Measurements from ENCODE around the gene WNT2B. TPM values are rescaled to one million over a fixed set of nuclear protein-coding genes. Genes with fewer than 3 reads are reported as not detected.

Gene WNT2B
- total and polyA plus RNA-seq, 10 of the 15 experiments (the other 5 are each of a cell fraction or from before 2014, with no cell fraction given), result 0.02 to 1.1 (median 0.14) TPM

DNA sequence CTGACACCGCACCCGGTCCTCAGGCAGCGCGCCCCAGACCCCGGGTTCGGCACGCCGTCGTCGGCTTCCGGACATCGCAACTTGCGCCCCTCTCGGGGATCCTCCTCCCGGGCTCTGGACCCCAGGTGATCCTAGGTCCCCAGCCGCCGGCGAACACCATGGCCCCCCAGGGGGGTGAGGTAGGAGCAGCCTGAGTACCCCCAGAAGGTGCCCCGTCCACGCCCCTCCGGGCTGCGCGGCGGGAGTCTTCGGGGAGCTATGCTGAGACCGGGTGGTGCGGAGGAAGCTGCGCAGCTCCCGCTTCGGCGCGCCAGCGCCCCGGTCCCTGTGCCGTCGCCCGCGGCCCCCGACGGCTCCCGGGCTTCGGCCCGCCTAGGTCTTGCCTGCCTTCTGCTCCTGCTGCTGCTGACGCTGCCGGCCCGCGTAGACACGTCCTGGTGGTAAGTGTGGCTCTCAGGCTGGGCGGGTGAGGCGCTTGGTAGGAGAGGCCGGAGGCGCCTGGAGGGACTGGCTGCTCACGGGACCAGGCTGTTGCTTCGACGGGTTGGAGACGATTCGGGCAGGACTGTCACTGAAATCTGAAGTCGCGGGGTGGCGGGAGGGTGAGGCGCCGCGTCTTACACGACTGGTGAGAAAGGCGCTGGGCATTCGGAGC is 367 bp downstream of the WNT2B start:
- FAIRE-seq (no peak), ATAC-seq (no peak), DNase-seq (ENCODE audit: low read depth, low spot score) (no peak)
- ChIA-PET RAD21 (ENCODE audit: unreplicated experiment) (no interaction called here), CTCF (no interaction called here), SMC1A (ENCODE audit: uncharacterized antibody, unreplicated experiment) (interaction anchor here (1.2 to 1.4 kb wide), 2 partner anchors 9 to 115 kb away, joined by 3 read pairs; no protein-coding TSS in a partner anchor), POLR2A (interaction anchor here (0.5 kb wide), 1 partner anchor 111 kb away, joined by 4 read pairs; no protein-coding TSS in a partner anchor)
- BruUV-seq (replicated peaks), result no TSS peak
- Histone ChIP-seq H3K36me3 (ENCODE audit: control insufficient read depth in 2 of 2, insufficient read depth in 2 of 2, low read length in 1 of 2) (no peaks in the 10 kb centered on the region), H3K4me3 (peak overlapping the region; percentile 67; the same call in 1 of the 2 replicates), H3K27me3 (replicated peaks in 1 of 2; ENCODE audit: control insufficient read depth in 2 of 2, insufficient read depth in 2 of 2, low read length in 1 of 2) (peaks cover 2 to 10% of the 10 kb centered on the region in 2 experiments), H3K4me1 (ENCODE audit: control insufficient read depth, insufficient read depth, low read length) (peaks cover 8% of the 10 kb centered on the region; the same call in 1 of the 2 replicates), H3K9me3 (replicated peaks; ENCODE audit: control insufficient read depth, insufficient read depth, low read length) (no peaks in the 10 kb centered on the region), H4K20me1 (ENCODE audit: control insufficient read depth, insufficient read depth) (no peaks in the 10 kb centered on the region), H3K79me2 (ENCODE audit: control insufficient read depth, insufficient read depth, low read length) (no peaks in the 10 kb centered on the region), H3K27ac (ENCODE audit: control insufficient read depth, insufficient read depth) (no peak overlapping the region), H2AFZ (ENCODE audit: control insufficient read depth, low read depth, low read length) (peak overlapping the region; percentile 68), H3K4me2 (ENCODE audit: control insufficient read depth, insufficient read depth) (peak overlapping the region; percentile 81), H3K9ac (ENCODE audit: control insufficient read depth, insufficient read depth, low read length) (no peak overlapping the region)
- TF ChIP-seq ZSCAN29 (IDR thresholded peaks at IDR 0.05) (peak; percentile 81), RB1 (IDR thresholded peaks at IDR 0.05; ENCODE audit: borderline replicate concordance) (no peak), ZNF24 (IDR thresholded peaks at IDR 0.05) (no peak), GATAD2B (conservative IDR thresholded peaks at IDR 0.05; ENCODE audit: low read depth) (0 out of 2 replicates have a peak, but pooled peaks have one; percentile 19), BMI1 (IDR thresholded peaks at IDR 0.05; ENCODE audit: borderline replicate concordance) (no peak)
- TF ChIP-seq, protein P1, sequence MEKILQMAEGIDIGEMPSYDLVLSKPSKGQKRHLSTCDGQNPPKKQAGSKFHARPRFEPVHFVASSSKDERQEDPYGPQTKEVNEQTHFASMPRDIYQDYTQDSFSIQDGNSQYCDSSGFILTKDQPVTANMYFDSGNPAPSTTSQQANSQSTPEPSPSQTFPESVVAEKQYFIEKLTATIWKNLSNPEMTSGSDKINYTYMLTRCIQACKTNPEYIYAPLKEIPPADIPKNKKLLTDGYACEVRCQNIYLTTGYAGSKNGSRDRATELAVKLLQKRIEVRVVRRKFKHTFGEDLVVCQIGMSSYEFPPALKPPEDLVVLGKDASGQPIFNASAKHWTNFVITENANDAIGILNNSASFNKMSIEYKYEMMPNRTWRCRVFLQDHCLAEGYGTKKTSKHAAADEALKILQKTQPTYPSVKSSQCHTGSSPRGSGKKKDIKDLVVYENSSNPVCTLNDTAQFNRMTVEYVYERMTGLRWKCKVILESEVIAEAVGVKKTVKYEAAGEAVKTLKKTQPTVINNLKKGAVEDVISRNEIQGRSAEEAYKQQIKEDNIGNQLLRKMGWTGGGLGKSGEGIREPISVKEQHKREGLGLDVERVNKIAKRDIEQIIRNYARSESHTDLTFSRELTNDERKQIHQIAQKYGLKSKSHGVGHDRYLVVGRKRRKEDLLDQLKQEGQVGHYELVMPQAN (conservative IDR thresholded peaks at IDR 0.05), result no peak
- WGBS (ENCODE audit: insufficient coverage, insufficient replicate concordance, low lambda C conversion rate, missing lambda C conversion rate), result 61% methylated on average over 59 of the region's 66 CpGs
- intact Hi-C loops (cut with micrococcal nuclease; ENCODE audit: unreplicated experiment), result no loop called here
- in situ Hi-C loops (cut with MboI), result no loop called here
